Measurements from ENCODE around the gene SLX4IP. TPM values are rescaled to one million over a fixed set of nuclear protein-coding genes. Genes with fewer than 3 reads are reported as not detected.

Gene SLX4IP
- total RNA-seq, 1 donor, result 4.0 TPM

- DNase-seq (ENCODE audit: insufficient read length, low spot score, missing footprints), result no peak
- Histone ChIP-seq H3K4me3 (ENCODE audit: insufficient read depth, low read length) (no peak overlapping the region), H2AFZ (ENCODE audit: low read length) (no peak overlapping the region), H3K79me2 (ENCODE audit: insufficient read depth, low read length) (peaks cover 6% of the 10 kb centered on the region), H3K4me1 (ENCODE audit: insufficient read depth, low read length) (peaks cover 15% of the 10 kb centered on the region), H3K9me3 (ENCODE audit: low read depth, low read length) (no peaks in the 10 kb centered on the region), H3K4me2 (ENCODE audit: insufficient read depth, low read length) (no peak overlapping the region), H3K27ac (ENCODE audit: low read depth, low read length) (peak overlapping the region; percentile 42), H4K20me1 (ENCODE audit: insufficient read depth, low read length) (no peaks in the 10 kb centered on the region), H3K27me3 (ENCODE audit: insufficient read depth, low read length) (no peaks in the 10 kb centered on the region), H3K36me3 (ENCODE audit: insufficient read depth, low read length) (peaks cover 92% of the 10 kb centered on the region)
- TF ChIP-seq, protein P1, sequence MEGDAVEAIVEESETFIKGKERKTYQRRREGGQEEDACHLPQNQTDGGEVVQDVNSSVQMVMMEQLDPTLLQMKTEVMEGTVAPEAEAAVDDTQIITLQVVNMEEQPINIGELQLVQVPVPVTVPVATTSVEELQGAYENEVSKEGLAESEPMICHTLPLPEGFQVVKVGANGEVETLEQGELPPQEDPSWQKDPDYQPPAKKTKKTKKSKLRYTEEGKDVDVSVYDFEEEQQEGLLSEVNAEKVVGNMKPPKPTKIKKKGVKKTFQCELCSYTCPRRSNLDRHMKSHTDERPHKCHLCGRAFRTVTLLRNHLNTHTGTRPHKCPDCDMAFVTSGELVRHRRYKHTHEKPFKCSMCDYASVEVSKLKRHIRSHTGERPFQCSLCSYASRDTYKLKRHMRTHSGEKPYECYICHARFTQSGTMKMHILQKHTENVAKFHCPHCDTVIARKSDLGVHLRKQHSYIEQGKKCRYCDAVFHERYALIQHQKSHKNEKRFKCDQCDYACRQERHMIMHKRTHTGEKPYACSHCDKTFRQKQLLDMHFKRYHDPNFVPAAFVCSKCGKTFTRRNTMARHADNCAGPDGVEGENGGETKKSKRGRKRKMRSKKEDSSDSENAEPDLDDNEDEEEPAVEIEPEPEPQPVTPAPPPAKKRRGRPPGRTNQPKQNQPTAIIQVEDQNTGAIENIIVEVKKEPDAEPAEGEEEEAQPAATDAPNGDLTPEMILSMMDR (IDR thresholded peaks at IDR 0.05; ENCODE audit: extremely low read depth, low read depth, low read length), result no peak
These were observed 207.9 kb downstream of the SLX4IP start for GRCh38 chr20:10642856-10643559.

DNA sequence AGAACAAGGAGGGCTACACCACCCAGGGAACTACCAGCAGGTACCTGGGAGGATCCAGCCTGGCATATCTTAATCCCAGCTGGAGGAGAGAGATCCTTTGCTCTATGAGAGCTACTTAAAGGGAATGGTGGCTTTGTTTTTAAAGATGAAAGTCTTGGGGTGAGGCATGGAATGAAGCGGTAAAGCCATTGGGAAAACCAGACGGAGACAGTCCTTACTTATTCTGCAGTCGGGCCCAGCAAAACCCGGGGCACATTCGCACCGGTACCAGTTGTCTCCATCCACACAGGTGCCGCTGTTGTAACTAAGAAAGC is 208.4 kb downstream of the SLX4IP start:
- Histone ChIP-seq H3K4me1 (ENCODE audit: insufficient read depth, low read length) (peaks cover 20% of the 10 kb centered on the region), H2AFZ (ENCODE audit: low read length) (no peak overlapping the region), H3K79me2 (ENCODE audit: insufficient read depth, low read length) (peaks cover 6% of the 10 kb centered on the region), H3K36me3 (ENCODE audit: insufficient read depth, low read length) (peaks cover 94% of the 10 kb centered on the region), H3K27me3 (ENCODE audit: insufficient read depth, low read length) (no peaks in the 10 kb centered on the region), H3K9me3 (ENCODE audit: low read depth, low read length) (no peaks in the 10 kb centered on the region), H4K20me1 (ENCODE audit: insufficient read depth, low read length) (no peaks in the 10 kb centered on the region), H3K4me3 (ENCODE audit: insufficient read depth, low read length) (no peak overlapping the region), H3K4me2 (ENCODE audit: insufficient read depth, low read length) (no peak overlapping the region), H3K27ac (ENCODE audit: low read depth, low read length) (no peak overlapping the region)
- TF ChIP-seq, protein P1 (IDR thresholded peaks at IDR 0.05; ENCODE audit: extremely low read depth, low read depth, low read length), result no peak
- peak; percentile 83 for DNase-seq (ENCODE audit: insufficient read length, low spot score, missing footprints)

GRCh38 chr20:10644458-10645204 is 209.5 kb downstream of the SLX4IP start:
- Histone ChIP-seq H3K9me3 (ENCODE audit: low read depth, low read length) (no peaks in the 10 kb centered on the region), H3K27me3 (ENCODE audit: insufficient read depth, low read length) (no peaks in the 10 kb centered on the region), H3K79me2 (ENCODE audit: insufficient read depth, low read length) (peaks cover 6% of the 10 kb centered on the region), H2AFZ (ENCODE audit: low read length) (no peak overlapping the region), H3K27ac (ENCODE audit: low read depth, low read length) (no peak overlapping the region), H3K4me3 (ENCODE audit: insufficient read depth, low read length) (no peak overlapping the region), H3K4me1 (ENCODE audit: insufficient read depth, low read length) (peaks cover 31% of the 10 kb centered on the region), H4K20me1 (ENCODE audit: insufficient read depth, low read length) (no peaks in the 10 kb centered on the region), H3K4me2 (ENCODE audit: insufficient read depth, low read length) (no peak overlapping the region), H3K36me3 (ENCODE audit: insufficient read depth, low read length) (peaks cover 87% of the 10 kb centered on the region)
- TF ChIP-seq, protein P1 (IDR thresholded peaks at IDR 0.05; ENCODE audit: extremely low read depth, low read depth, low read length), result no peak
- DNase-seq (ENCODE audit: insufficient read length, low spot score, missing footprints), result no peak

DNA sequence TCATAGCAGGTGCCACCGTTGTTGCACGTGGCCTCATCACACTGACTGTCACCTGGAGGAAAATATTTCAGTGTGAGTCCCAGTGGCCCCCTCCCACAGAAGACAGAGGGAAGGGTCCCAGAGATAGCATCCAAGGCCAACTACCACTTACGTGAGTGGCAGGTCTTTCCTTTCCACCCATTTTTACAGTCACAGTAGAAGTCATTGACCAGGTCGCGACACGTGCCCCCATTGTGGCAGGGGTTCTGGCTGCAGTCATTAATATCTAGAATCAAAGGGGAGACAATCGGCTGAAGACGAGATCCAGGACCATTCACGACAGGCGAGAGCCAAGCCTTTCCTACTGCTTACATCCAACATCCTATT is 210.1 kb downstream of the SLX4IP start:
- Histone ChIP-seq H3K4me3 (ENCODE audit: insufficient read depth, low read length) (no peak overlapping the region), H3K79me2 (ENCODE audit: insufficient read depth, low read length) (peaks cover 5% of the 10 kb centered on the region), H3K4me1 (ENCODE audit: insufficient read depth, low read length) (peaks cover 37% of the 10 kb centered on the region), H4K20me1 (ENCODE audit: insufficient read depth, low read length) (no peaks in the 10 kb centered on the region), H2AFZ (ENCODE audit: low read length) (no peak overlapping the region), H3K9me3 (ENCODE audit: low read depth, low read length) (no peaks in the 10 kb centered on the region), H3K27ac (ENCODE audit: low read depth, low read length) (no peak overlapping the region), H3K36me3 (ENCODE audit: insufficient read depth, low read length) (peaks cover 84% of the 10 kb centered on the region), H3K4me2 (ENCODE audit: insufficient read depth, low read length) (no peak overlapping the region), H3K27me3 (ENCODE audit: insufficient read depth, low read length) (no peaks in the 10 kb centered on the region)
- TF ChIP-seq, protein P1 (IDR thresholded peaks at IDR 0.05; ENCODE audit: extremely low read depth, low read depth, low read length), result no peak
- no peak for DNase-seq (ENCODE audit: insufficient read length, low spot score, missing footprints)
